ENCODE measurements around the gene ADORA2B.

GRCh38 chr17:15896277-15896676 is 48.7 kb upstream of the ADORA2B start:
- TF ChIP-seq, protein P1, sequence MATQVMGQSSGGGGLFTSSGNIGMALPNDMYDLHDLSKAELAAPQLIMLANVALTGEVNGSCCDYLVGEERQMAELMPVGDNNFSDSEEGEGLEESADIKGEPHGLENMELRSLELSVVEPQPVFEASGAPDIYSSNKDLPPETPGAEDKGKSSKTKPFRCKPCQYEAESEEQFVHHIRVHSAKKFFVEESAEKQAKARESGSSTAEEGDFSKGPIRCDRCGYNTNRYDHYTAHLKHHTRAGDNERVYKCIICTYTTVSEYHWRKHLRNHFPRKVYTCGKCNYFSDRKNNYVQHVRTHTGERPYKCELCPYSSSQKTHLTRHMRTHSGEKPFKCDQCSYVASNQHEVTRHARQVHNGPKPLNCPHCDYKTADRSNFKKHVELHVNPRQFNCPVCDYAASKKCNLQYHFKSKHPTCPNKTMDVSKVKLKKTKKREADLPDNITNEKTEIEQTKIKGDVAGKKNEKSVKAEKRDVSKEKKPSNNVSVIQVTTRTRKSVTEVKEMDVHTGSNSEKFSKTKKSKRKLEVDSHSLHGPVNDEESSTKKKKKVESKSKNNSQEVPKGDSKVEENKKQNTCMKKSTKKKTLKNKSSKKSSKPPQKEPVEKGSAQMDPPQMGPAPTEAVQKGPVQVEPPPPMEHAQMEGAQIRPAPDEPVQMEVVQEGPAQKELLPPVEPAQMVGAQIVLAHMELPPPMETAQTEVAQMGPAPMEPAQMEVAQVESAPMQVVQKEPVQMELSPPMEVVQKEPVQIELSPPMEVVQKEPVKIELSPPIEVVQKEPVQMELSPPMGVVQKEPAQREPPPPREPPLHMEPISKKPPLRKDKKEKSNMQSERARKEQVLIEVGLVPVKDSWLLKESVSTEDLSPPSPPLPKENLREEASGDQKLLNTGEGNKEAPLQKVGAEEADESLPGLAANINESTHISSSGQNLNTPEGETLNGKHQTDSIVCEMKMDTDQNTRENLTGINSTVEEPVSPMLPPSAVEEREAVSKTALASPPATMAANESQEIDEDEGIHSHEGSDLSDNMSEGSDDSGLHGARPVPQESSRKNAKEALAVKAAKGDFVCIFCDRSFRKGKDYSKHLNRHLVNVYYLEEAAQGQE (IDR thresholded peaks at IDR 0.05; ENCODE audit: unreplicated experiment) = no peak
- TF ChIP-seq CTCF (conservative IDR thresholded peaks at IDR 0.05; ENCODE audit: low read depth in 2 of 2) (no peak), EZH2 (IDR thresholded peaks at IDR 0.05; ENCODE audit: low read depth, unreplicated experiment) (no peak), EZH2phosphoT487 (IDR thresholded peaks at IDR 0.05; ENCODE audit: unreplicated experiment) (no peak), CREB1 (CRISPR knock-in tag; IDR thresholded peaks at IDR 0.05; ENCODE audit: low read depth) (no peak)
